OCI-LY1 (cell line): Measurements from ENCODE around the gene MRTFB.
A peak's percentile ranks its signal among the peaks of the same experiment; 100 is the strongest.

ENCODE experiments used
- H2AFZ ChIP-seq: fragments of 200-600 bp; sonication (generic), shearing (Covaris generic); 2 replicates; pipeline ENCODE4 v1.6.0; 2014; ENCODE audit warnings: antibody characterized with exemption, mild to moderate bottlenecking, low read length
- H3F3A ChIP-seq: fragments of 200-600 bp; sonication (generic), shearing (Covaris generic); 2 replicates; pipeline ENCODE4 v1.6.0; 2014; ENCODE audit warnings: mild to moderate bottlenecking, antibody characterized with exemption, low read length, moderate library complexity; ENCODE audit not compliant: insufficient read depth
- H3K27ac ChIP-seq: fragments of 200-600 bp; sonication (generic); 2 replicates; pipeline ENCODE4 v1.5.1; 2014; ENCODE audit warnings: low read length, mixed run types, mild to moderate bottlenecking, low read depth; ENCODE audit not compliant: poor library complexity, severe bottlenecking
- H3K27me3 ChIP-seq: fragments of 200-600 bp; sonication (generic); 2 replicates; pipeline ENCODE4 v1.6.0; 2014; ENCODE audit warnings: antibody characterized with exemption, mild to moderate bottlenecking, low read length, moderate library complexity; ENCODE audit not compliant: insufficient read depth
- H3K36me3 ChIP-seq: fragments of 200-600 bp; sonication (generic); 2 replicates; pipeline ENCODE4 v1.6.1; 2014; ENCODE audit warnings: mild to moderate bottlenecking, antibody characterized with exemption, low read length, moderate library complexity, mixed read lengths; ENCODE audit not compliant: insufficient read depth
- H3K4me1 ChIP-seq: fragments of 200-600 bp; sonication (generic); 2 replicates; pipeline ENCODE4 v1.5.1; 2014; ENCODE audit warnings: mild to moderate bottlenecking, low read length, moderate library complexity; ENCODE audit not compliant: insufficient read depth, severe bottlenecking
- H3K4me2 ChIP-seq: fragments of 200-600 bp; sonication (generic), shearing (Covaris generic); 2 replicates; pipeline ENCODE4 v1.6.1; 2014; ENCODE audit warnings: low read length
- H3K4me3 ChIP-seq: fragments of 200-600 bp; sonication (generic); 2 replicates; pipeline ENCODE4 v1.5.1; 2014; ENCODE audit warnings: low read length, low read depth, mild to moderate bottlenecking, mixed read lengths; ENCODE audit not compliant: poor library complexity, severe bottlenecking
- H3K79me2 ChIP-seq: fragments of 200-600 bp; shearing (Covaris generic); 2 replicates; pipeline ENCODE4 v1.6.1; 2016; ENCODE audit warnings: mixed run types, low read length, mixed read lengths; ENCODE audit not compliant: insufficient read depth
- H3K9ac ChIP-seq: fragments of 200-600 bp; sonication (generic), shearing (Covaris generic); 2 replicates; pipeline ENCODE4 v1.6.1; 2014; ENCODE audit warnings: mild to moderate bottlenecking, low read length, mixed read lengths
- H3K9me2 ChIP-seq: fragments of 200-600 bp; sonication (generic), shearing (Covaris generic); 2 replicates; pipeline ENCODE4 v1.6.1; 2014; ENCODE audit warnings: low read depth, mild to moderate bottlenecking, low read length, mixed read lengths
- H3K9me3 ChIP-seq: fragments of 200-600 bp; shearing (Covaris generic); 2 replicates; pipeline ENCODE4 v1.6.1; 2014; ENCODE audit warnings: low read length, mixed read lengths
- H4K20me1 ChIP-seq: fragments of 200-600 bp; sonication (generic), shearing (Covaris generic); 2 replicates; pipeline ENCODE4 v1.6.0; 2016; ENCODE audit warnings: mild to moderate bottlenecking, low read length; ENCODE audit not compliant: insufficient read depth
- CTCF ChIP-seq: fragments of 200-600 bp; sonication (generic), shearing (Covaris generic); IDR thresholded peaks from 2 replicates; pipeline ENCODE4 v1.5.1; 2017; ENCODE audit warnings: mild to moderate bottlenecking, antibody characterized with exemption, low read length, moderate library complexity, mixed read lengths
- EZH2 ChIP-seq: fragments of 200-600 bp; sonication (generic), shearing (Covaris generic); IDR thresholded peaks from 2 replicates; pipeline ENCODE4 v1.8.0; 2017; ENCODE audit warnings: borderline replicate concordance, mixed run types, mild to moderate bottlenecking, antibody characterized with exemption, low read length, moderate library complexity, mixed read lengths

Gene MRTFB

DNA sequence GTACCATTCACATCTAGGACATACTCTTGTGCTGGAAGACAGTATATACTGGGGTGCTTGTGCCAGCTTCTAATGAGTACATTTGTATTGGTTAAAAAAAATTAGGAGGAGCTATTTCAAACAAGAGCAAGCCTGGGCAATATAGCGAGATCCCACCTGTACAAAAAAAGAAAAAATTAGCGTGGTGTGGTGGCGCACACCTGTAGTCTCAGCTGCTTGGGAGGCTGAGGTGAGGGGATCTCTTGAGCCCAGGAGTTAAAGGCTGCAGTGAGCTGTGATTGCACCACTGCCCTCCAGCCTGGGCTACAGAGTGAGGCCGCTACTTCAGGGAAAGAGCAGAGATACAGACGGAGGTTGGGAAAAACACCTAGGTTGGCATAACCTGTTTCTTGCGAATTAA, 1.2 kb downstream of the MRTFB start:
- Histone ChIP-seq H3K9me2 (no peaks in the 10 kb centered on the region), H3K9me3 (no peaks in the 10 kb centered on the region), H3K27me3 (no peaks in the 10 kb centered on the region), H3K4me3 (peak overlapping the region; percentile 96), H3K36me3 (no peaks in the 10 kb centered on the region), H3K79me2 (peaks cover 15% of the 10 kb centered on the region), H4K20me1 (no peaks in the 10 kb centered on the region), H3K4me2 (peak overlapping the region; percentile 83), H3K4me1 (peaks cover 47% of the 10 kb centered on the region), H3F3A (no peaks in the 10 kb centered on the region), H3K9ac (peak overlapping the region; percentile 90; the same call in 1 of the 2 replicates), H2AFZ (no peak overlapping the region), H3K27ac (no peak overlapping the region)
- TF ChIP-seq EZH2 (no peak), CTCF (no peak)

DNA sequence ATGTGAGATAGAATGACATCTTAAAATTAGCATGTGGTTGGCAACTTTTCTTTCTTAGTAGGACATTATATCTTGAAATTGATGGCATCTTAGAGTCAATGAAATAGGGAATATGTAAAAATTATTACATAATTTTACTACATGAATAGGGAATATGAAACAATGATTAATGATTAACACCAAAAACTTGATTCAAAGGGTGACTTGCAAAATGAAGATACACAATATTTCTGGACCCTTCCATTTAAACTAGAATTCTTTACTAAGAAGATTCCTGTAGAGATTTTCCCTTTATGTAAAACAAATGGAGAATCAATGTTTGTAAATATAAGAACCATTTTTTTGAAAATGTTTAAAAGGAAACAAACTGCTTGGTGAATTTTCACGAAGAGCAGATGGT, 3.4 kb downstream of the MRTFB start:
- Histone ChIP-seq H3K4me1 (peaks cover 47% of the 10 kb centered on the region), H3K9ac (no peak overlapping the region), H3K27ac (no peak overlapping the region), H2AFZ (no peak overlapping the region), H3K4me2 (0 out of 2 replicates have a peak overlapping the region, but pooled peaks have one; percentile 29), H3K27me3 (no peaks in the 10 kb centered on the region), H4K20me1 (no peaks in the 10 kb centered on the region), H3K4me3 (no peak overlapping the region), H3F3A (no peaks in the 10 kb centered on the region), H3K9me3 (no peaks in the 10 kb centered on the region), H3K36me3 (peaks cover 4% of the 10 kb centered on the region; the same call in 1 of the 2 replicates), H3K79me2 (peaks cover 15% of the 10 kb centered on the region), H3K9me2 (no peaks in the 10 kb centered on the region)
- no peak for TF ChIP-seq EZH2
- no peak for TF ChIP-seq CTCF

- Histone ChIP-seq H3K27ac (no peak overlapping the region), H3K9me3 (no peaks in the 10 kb centered on the region), H3F3A (no peaks in the 10 kb centered on the region), H3K36me3 (peaks cover 27% of the 10 kb centered on the region), H4K20me1 (no peaks in the 10 kb centered on the region), H3K9ac (no peak overlapping the region), H3K4me2 (no peak overlapping the region), H3K4me1 (peaks cover 27% of the 10 kb centered on the region), H2AFZ (no peak overlapping the region), H3K4me3 (no peak overlapping the region), H3K9me2 (no peaks in the 10 kb centered on the region), H3K79me2 (peaks cover 15% of the 10 kb centered on the region; the same call in 1 of the 2 replicates), H3K27me3 (no peaks in the 10 kb centered on the region)
- TF ChIP-seq CTCF = no peak
- TF ChIP-seq EZH2 = no peak
These were observed 6.8 kb downstream of the MRTFB start for GRCh38 chr16:14077918-14078317.
